ENCODE measurements around the gene INHA. TPM values are rescaled to one million over a fixed set of nuclear protein-coding genes. Genes with fewer than 3 reads are reported as not detected.

The INHA gene
- total RNA-seq, 1 experiment from 2014 or later: not detected

DNA sequence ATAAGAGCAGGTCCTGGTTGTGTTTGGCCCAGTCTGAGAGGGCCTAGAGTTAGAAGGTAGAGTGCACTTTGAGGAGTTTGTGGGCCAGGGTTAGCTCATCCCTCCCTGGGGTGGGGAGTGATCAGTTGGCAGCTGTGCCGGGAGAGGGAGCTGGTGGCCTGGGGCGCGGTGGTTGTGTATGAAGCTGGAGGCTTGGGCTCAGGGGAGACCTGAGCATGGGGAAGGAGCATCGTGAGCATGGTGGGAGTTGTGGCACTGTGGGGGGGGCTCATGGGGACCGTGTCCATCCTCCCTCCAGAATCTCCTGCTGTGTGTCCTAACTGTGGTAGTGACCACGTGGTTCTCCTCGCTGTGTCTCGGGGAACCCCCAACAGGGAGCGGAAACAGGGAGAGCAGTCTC is 39.2 kb downstream of the INHA start:
- DNase-seq (ENCODE audit: low read depth): no peak

DNA sequence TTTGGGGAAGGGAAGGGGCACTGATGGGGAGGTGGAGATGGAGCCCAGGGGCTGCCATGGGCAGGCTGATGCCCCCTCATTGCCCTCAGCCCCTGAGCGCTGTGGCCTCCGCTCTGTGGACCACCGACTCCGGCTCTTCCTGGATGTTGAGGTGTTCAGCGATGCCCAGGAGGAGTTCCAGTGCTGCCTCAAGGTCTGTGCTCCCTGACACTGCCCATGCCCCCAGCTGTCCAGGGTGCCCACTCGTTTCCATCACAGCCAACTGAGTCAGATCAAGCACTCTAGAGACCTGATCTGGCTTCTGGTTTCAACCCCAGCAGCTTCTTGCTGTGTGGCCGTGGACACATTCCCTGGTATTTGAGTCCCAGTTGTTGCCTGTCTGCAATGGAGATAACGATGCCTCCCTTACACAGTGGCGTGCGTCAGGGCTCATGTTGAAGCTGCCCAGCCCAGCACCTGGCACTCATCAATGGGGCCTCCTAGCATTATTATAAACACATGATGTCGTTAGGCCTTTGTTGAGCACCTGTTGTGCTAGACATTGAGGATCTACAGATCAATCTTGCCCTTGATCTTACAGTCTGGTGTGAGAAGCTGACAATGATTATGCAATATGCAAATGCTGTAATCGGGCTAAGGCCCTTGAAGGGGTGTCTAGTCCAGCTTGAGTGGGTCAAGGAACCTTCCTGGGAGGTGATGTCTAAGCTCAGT is 39.9 kb downstream of the INHA start:
- no peak for DNase-seq (ENCODE audit: low read depth)

DNA sequence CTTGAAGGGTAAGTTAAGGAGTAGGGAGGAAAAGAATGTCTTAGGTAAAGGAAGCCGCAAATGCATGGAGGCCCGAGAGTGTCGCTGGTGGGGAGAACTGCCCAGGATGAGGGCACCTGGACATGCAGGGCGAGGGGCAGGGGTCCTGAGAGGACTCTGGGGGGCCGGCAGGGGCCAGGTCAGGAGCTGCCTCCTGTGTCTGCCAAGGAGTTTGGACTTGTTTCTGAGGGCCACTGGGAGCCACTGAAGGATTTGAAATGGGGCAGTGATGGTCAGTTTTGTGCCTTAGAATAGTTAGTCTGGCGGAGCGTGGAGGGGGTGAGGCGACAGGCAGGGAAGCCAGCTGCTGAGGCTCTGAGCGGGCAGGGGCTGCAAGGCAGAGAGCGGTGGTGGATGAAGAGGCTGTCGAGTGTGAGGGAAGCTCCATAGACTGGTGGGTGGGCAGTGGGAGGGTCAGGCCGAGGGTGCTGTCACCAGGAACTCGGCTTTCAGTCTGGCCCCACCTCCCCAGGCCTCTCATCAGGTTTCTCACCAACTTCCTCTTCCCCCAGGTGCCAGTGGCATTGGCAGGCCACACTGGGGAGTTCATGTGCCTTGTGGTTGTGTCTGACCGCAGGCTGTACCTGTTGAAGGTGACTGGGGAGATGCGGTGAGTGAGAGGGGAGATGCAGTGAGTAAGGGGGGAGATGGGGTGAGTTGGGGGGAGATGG is 40.6 kb downstream of the INHA start:
- no peak for DNase-seq (ENCODE audit: low read depth)

DNA sequence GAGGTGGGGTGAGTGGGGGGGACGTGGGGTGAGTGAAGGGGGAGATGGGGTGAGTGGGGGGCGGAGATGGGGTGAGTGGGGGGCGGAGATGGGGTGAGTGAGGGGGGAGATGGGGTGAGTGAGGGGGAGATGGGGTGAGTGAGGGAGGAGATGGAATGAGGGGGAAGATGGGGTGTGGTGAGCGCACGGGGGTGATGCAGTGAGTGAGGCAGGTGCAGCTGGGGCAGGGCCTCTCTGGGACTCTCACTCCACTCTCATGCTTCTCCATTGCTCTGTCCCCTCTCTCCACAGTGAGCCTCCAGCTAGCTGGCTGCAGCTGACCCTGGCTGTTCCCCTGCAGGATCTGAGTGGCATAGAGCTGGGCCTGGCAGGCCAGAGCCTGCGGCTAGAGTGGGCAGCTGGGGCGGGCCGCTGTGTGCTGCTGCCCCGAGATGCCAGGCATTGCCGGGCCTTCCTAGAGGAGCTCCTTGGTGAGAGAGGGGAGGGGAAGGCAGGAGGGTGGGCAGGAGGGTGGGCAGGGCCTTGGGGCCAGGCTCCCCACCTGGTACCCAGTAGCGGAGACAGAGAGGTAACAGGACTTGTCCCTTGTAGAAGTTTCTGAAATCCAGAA is 41.5 kb downstream of the INHA start:
- DNase-seq (ENCODE audit: low read depth): no peak

DNA sequence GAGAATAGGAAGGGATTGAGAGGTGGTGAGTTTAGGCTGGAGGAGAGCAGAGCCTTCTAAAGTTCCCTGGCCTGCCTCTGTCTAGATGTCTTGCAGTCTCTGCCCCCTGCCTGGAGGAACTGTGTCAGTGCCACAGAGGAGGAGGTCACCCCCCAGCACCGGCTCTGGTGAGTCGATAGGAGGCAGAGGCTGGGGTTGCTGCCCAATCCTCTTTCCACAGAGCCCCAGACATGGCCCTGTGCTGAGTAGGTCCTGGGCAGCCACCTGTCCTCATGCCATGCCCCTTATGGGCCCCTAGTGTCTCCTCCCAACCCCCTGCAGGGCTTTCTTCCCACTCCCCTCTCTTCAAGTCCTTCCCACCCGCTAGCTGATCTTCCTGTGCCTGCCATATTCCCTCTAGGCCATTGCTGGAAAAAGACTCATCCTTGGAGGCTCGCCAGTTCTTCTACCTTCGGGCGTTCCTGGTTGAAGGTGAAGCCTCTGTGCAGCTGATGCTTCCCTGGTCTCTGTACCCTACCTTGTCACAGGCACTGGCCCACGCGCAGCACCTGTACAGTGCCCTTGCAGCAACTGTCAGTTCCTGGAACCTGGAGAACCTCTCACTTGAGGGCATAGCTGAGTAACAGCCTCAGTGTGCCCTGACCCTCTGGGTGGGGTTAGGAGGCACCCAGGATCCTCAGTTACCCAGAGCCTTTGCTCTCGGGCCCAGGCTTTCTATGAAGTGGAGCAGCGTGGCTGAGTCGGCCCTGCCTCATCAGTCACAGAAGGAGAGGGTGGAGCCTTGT is 42.2 kb downstream of the INHA start:
- no peak for DNase-seq (ENCODE audit: low read depth)

DNA sequence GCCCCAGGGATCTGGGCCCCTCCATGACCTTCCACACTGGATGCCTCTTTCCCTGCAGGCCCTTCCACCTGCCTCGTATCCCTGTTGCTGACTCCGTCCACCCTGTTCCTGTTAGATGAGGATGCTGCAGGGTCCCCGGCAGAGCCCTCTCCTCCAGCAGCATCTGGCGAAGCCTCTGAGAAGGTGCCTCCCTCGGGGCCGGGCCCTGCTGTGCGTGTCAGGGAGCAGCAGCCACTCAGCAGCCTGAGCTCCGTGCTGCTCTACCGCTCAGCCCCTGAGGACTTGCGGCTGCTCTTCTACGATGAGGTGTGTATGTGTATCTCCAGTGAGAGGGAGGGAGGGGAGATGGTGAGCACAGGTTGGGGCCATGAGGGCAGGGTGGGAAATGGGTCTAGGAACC is 42.9 kb downstream of the INHA start:
- no peak for DNase-seq (ENCODE audit: low read depth)

DNA sequence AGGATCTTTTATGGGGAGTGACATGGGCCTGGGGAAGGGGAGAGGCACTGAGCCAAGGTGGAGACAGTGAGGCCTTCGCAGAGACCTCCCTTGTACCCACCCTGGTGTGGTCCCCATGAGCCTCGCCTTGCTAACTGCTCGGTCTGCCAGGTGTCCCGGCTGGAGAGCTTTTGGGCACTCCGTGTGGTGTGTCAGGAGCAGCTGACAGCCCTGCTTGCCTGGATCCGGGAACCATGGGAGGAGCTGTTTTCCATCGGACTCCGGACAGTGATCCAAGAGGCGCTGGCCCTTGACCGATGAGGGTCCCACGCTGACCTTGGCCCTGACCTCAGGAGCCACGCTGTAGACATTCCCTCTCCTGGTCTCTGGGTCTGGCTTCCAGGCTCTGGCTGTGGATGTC is 43.8 kb downstream of the INHA start:
- no peak for DNase-seq (ENCODE audit: low read depth)

DNA sequence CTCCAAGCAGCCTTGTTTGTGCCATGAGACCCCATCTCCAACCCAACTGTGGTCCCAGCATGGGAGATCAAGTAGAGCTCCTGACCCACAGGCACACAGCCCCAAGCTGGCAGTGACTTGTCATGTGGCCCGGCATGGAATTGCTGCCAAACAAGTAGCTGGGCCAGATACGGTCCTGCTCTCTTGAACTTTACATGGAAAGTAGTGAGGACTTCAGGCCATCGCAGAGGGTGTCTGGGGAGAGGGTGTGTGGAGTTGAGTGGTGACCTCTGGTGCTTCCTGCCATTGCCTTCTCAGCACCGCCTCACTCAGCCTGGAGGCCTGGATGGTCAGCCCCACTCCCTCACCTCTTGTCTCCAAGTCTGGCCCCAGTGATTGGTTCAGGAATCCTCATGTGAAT is 44.4 kb downstream of the INHA start:
- DNase-seq (ENCODE audit: low read depth): no peak

DNA sequence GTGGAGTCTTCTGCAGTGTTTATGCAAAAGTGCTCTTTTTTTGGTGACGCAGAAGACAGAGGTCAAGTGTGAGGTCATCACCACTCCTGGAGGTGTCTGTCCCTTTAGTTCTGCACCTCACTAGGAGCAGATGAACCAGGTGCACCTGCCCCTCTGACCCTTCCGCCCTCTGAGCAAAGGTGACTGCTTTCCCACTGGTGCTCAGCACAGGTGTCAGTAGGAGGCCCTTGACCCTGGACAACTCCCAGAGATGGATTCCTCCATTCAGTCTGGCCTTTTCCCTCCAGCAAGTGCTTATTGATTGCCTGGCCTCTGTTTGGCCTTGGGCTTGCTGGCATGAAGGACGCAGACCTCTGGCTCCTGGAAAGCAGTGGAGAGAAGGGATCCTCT is 46.6 kb downstream of the INHA start:
- DNase-seq (ENCODE audit: low read depth): no peak

DNA sequence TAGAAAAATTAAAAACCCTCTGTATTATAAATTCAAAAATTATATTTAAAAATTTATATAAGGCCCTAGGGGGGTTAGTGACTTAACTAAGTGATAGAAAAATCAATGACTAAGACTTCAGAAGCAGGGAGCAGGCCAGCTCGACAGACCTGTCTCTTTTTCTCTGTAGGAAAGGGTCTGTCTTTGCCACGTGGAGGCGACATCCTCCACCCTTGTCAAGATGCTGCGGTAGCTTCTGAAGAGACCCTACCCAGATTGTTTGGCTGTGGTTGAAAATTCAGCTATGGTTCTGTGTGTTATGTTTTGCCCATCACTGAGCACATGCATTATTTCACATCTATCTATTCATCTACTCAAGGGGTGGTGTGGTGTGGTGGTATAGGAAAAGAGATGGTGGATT is 47.1 kb downstream of the INHA start:
- no peak for DNase-seq (ENCODE audit: low read depth)

DNA sequence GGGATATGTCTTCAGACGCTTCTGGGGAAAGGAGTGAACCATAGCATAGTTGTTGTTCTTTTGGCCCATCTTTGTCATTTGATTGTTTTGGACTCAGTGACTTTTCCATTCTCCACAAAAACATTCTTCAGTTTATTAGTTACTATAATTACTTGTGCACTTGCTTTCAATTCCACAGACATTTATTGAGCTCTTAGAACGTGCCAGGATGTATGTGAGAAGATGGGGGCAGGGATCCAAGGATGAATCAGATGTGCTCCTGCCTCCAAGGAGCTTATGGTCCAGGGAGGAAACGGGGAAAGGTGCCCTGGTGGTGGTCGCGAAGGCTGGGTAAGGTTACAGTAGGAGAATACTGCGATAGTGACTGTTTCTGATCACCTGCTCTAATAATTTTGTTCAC is 48.4 kb downstream of the INHA start:
- no peak for DNase-seq (ENCODE audit: low read depth)

DNA sequence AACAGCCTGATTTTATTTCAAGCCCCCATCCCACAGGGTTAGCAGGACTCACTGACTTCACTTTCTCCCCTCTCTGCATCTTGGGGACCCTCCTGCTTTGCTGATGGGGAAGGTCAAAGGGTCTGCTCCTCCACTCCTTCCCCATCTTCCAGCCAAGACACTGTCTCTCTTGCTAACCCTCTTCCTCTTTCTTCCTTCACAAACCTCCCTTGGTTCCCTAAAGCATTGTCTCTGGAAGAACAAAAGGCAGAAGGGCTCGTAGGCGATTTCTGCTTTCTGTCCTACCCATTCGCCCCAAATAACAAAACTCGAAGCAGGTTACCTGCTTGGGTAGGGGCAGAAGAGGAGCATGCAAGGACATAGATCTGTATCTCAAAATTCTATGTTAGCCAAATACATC is 49.8 kb downstream of the INHA start:
- DNase-seq (ENCODE audit: low read depth): no peak

DNA sequence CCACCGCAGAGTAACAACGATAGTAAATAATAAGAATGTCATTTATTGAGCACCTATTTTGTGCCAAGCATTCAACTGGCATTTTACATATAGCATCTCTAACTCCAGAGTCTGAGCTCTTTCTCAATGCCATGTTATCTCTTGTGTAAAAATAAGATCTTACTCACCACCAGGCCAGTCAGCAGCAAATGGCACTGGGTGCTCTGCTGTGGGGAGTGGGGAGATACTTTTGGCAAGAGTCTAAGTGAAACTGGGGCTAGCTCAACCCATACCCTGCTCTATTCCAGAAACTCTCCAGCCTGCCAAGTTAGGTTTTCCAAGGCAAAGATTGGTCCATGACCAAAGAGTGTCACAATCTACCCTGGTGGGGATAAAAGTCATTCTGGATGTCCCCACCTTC is 50.4 kb downstream of the INHA start:
- no peak for DNase-seq (ENCODE audit: low read depth)

DNA sequence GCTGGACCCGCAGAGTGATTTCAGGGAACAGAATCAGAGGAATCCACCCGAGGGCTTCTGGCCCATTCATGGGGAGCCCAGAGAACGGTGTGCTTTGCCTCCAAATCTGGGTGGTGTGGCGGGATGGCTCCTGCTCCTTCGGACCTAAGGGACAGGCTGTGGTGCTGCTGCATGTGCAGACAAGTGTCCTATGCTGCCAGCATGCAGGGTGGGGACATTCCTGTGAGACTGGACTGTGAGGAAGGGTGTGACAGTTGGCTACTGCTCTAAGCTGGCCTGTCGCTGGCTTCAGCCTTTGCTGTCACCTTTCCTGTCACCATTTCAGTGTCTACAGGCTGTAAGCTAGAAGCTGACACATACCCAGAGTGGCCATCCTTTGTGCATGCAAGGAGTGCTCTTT is 52.5 kb downstream of the INHA start:
- no peak for DNase-seq (ENCODE audit: low read depth)

DNA sequence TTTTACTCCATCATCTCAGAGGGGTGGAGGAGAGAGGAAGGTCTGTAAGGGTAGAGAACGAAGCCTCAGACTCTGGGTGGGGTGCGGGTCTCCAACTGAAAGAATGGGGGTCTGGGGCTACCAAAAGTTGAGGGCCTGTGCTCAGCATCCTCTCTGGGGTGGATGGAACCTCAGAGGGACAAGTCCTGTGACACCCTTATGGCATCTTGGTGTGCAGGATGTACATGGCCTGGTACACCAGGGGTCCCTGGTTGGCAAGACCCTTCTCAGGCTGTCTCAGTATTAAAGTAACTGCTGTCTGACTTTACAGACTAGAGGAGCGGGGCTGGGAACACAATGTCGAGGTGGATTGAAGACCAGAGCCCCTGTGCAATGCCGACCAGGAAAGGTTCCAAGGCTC is 53.1 kb downstream of the INHA start:
- no peak for DNase-seq (ENCODE audit: low read depth)

Other genes starting within 250 kb of the INHA start
- gene RESP18, start 239.6 kb upstream of the INHA start, total RNA-seq (2014; rRNA removed): not detected in 2 replicates
- gene DNPEP, start 184.4 kb upstream of the INHA start, total RNA-seq (2014; rRNA removed): 55.0 and 63.7 TPM in 2 replicates
- 863 and 1,551 TPM in 2 replicates for gene DES, start 153.9 kb upstream of the INHA start, total RNA-seq (2014; rRNA removed)
- gene SPEG, start 137.5 kb upstream of the INHA start, total RNA-seq (2014; rRNA removed): 36.2 and 41.5 TPM in 2 replicates
- gene GMPPA, start 73.4 kb upstream of the INHA start, total RNA-seq (2014; rRNA removed): 64.4 and 65.7 TPM in 2 replicates
- gene ASIC4, start 57.8 kb upstream of the INHA start, total RNA-seq (2014; rRNA removed): not detected in 2 replicates
- 246 and 264 TPM in 2 replicates for gene CHPF, start 28.5 kb upstream of the INHA start, total RNA-seq (2014; rRNA removed)
- gene TMEM198, start 28.3 kb upstream of the INHA start, total RNA-seq (2014; rRNA removed): 4.2 and 4.4 TPM in 2 replicates
- gene OBSL1, start 771 bp upstream of the INHA start, total RNA-seq (2014; rRNA removed): 62.1 and 69.0 TPM in 2 replicates
- 11.6 and 13.2 TPM in 2 replicates for gene STK11IP, start 25.5 kb downstream of the INHA start, total RNA-seq (2014; rRNA removed)
- 2.8 and 2.9 TPM in 2 replicates for gene SLC4A3, start 55.3 kb downstream of the INHA start, total RNA-seq (2014; rRNA removed)